ENCODE data around the gene LRRFIP1.
"Not testable (repeated sequence)": the region's sequence is repeated elsewhere in the genome, so short reads cannot be mapped to it uniquely, and the experiment has no call there.

The LRRFIP1 gene

DNA sequence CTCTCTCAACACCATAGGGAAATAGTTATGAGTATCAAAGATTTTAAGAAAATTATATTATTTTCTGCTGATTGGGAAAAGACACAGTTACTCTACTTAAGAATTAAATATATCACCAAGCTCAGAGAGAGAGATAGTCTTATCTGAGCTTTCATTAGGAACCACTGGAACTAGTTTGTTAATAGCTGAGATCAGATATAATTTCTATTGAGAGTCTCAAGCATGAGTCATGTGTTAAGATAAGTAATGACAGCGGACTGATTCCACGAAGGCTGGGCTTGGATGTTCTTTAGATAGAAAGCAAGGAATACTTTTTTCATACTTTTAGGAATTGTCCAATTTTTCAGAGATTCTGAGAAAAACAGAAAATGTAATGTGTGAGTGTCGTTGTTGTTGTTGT is 126.8 kb downstream of the LRRFIP1 start:
- DNase-seq = no peak

DNA sequence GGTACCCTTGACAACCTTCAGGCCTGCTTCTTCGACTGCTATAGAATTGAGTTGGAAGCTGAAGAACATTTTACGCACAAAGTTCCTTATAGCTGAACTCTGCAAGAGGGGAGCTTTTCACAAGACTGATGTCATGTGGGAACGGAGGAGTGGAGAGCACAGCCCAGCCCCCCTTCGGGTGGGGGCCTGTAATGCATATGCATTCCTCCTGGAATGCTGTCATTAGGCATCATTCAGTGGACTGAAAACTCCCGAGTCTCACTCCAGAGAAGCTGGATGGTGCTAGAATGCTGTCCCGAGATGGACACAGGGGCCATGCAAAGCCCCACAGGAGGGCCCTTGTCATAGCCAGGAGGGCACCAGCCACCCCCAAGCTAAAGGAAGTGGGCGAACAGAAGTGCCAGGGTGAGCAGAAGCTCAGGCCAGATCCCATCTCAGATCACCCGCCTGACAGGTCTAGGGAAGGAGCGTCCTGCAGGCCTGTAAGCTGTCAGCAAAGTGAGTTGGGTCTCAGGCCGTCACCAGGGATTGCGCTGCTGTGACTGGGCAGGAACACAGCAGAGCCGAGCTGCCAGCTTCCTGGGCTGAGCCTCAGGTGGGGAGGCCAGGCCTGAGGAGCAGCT is 127.3 kb downstream of the LRRFIP1 start:
- no peak for DNase-seq

DNA sequence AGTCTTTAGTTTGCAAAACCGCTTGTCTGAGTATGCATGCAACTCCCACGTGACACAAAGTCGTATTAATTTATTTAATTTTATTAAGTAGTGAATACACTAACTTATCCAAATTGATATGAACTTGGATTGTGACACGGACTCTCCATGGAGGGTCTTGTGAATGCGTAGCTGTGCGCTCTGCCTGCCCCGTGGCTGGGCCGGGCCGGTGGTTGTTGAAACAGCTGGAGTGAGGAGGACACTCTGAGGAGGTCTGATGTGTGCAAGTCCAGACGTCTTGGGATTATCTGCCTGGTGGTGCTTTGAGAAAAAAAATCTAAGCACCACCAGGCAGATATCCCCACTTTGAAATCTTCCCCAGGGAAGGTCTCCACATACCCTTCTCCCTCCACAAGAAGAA is 130.2 kb downstream of the LRRFIP1 start:
- DNase-seq = no peak

DNA sequence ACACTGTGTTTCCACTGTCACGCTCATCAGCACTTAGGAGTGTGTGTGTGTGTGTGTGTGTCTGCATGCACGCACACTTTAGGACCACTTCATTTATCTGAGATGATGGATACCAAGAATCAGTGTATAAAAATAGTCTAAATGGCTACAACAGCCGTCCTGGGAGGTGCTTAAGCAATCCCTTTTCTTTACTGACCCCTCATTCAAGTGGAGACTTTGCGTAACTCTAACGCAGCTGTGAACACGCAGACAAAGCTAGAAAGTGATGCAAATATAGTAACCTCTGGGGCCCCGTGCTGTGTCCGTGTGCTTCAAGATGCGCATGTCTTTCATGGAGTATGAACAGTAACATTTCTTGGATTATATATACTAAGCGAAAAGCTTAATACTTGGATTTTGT is 130.8 kb downstream of the LRRFIP1 start:
- DNase-seq = no peak

DNA sequence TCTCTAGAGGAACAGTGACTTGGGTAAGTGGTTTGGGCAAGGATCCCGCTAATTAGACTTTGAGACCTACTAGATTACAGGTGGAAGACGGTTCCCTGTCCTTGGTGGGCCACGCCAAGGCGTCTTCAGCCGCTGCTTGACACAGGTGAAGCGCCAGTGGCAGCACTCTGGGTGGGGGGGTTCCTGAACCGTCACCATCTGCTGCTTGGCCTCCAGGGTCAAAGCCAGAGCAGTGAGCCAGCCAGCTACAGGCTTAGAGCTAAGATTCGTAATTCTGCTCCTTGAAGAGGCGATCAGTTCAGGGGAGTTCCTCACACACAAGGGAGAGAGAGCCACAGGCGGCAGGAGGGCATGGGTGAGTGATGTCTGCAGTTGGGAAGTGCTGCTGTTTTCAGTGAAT is 131.8 kb downstream of the LRRFIP1 start:
- DNase-seq = no peak

DNA sequence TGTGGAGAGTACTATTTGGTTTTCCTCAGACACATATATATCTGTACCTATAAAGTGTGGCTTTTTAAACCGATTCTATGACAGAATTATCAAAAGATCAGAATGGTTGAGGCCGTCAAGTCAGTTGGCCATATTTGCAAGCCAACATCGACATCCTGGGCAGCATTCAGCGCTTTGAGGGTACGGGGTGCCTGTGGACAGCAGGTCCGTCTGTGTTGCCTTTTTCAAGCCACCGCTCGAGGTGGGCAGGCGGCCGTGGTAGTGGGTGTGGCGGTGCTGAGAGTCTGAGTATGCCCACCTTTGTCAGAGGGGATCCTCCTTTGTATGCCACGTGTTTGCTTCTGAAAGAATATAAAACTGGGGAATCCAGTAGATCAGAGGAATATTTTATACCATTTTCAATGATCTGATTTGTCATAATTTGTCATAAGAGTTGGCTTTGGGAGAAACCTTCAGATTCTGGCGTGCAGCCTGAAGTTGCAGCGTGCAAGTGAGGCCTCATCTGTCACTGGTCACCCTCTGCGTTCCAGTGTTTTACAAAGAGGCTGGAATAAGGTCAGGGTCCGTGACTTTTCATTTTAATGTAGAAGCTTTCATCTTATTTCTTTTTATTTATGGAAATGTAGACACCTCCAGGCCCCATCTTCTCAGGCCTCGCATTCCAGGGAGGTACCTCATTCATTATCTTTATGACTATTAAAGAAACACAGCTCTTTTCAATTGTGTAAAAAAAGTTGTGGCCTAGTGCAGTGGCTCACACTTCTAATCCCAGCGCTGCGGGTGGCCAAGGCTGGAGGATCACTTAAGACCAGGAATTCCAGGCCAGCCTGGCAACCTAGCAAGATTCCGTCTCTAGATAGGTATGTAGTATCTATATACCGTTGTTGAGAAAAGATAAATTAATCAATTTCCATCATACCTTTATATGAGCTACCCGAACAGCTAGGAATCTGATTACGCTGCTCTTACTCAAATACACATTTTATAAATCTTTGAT is 133.4 kb downstream of the LRRFIP1 start:
- DNase-seq = no peak

DNA sequence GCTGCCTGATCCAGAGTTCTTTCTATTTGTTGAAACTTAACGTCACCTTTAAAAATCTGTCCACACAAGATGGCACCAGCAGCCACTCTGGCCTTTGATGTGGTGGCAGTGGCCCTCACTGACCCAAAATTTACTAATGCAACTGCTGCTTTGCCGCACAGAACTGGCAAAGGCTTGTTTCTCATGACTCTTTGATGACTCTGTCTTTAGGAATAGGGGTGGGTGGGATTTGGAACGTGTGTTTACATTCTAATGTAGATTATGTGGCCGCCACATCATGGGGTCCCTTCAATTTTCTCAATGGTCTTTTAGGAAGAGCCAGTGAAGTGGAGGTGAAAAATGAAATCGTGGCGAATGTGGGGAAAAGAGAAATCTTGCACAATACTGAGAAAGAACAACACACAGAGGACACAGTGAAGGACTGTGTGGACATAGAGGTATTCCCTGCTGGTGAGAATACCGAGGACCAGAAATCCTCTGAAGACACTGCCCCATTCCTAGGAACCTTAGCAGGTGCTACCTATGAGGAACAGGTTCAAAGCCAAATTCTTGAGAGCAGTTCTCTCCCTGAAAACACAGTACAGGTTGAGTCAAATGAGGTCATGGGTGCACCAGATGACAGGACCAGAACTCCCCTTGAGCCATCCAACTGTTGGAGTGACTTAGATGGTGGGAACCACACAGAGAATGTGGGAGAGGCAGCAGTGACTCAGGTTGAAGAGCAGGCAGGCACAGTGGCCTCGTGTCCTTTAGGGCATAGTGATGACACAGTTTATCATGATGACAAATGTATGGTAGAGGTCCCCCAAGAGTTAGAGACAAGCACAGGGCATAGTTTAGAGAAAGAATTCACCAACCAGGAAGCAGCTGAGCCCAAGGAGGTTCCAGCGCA is 135.2 kb downstream of the LRRFIP1 start:
- not testable (repeated sequence) for DNase-seq

DNA sequence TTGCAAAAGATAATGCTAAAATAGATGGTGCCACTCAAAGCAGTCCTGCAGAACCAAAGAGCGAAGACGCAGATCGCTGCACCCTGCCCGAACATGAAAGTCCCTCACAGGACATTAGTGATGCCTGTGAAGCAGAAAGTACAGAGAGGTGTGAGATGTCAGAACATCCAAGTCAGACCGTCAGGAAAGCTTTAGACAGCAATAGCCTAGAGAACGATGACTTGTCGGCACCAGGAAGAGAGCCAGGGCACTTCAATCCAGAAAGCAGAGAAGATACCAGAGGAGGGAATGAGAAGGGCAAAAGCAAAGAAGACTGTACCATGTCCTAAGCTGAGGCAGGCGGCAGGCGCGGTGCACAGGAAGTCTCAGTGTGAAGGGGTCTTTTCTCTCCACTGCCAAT is 136.4 kb downstream of the LRRFIP1 start:
- no peak for DNase-seq

DNA sequence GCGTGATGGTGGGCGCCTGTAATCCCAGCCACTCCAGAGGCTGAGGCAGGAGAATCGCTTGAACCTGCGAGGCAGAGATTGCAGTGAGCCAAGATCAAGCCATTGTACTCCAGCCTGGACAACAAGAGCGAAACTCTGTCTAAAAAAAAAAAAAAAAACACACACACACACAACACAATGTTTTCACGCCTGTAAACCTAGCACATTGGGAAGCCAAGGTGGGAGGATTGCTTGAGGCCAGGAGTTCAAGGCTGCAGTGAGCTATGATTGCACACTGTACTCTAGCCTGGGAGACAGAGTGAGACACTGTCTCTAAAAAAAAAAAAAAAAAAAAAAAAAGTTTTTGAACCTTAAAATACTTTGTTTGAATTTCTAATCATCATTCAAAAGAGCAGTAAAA is 137.7 kb downstream of the LRRFIP1 start:
- not testable (repeated sequence) for DNase-seq

DNA sequence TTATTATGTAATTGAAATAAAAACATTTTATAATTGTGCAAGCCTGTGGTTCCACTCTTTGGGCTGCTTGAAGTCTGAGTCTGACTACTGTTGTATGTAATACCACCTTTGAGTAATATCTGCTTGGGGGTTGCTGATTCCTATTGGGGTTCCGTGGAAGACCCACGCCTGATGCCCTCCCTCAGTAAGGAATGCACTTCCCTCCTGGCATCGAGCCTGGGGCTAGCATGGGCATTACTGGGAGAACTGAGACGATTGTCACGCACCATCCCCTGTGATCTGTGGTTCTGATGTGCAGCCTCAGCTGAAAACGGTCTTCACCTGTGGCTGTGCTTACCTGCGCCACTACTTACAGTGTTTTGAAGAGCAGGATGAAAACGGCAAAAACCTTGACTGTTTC is 138.5 kb downstream of the LRRFIP1 start:
- no peak for DNase-seq

DNA sequence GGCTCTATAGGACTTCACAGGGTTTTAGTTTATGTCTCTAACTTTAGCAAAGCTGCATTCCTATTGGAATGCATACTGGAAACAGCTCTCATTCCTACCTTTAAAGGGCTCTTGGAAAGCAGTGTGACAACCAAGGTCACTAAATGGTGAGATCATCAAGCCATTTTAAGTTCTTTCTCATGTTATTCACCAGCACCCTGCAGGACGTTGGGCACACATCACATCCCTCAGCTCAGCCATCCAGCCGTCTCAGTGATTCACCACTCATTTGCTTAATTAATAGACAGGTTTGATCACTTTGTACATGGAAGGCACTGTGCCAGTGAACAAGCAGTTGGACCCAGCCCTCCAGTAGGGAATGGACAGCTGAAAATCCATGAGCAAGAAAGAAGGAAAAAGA is 139.0 kb downstream of the LRRFIP1 start:
- DNase-seq = no peak

DNA sequence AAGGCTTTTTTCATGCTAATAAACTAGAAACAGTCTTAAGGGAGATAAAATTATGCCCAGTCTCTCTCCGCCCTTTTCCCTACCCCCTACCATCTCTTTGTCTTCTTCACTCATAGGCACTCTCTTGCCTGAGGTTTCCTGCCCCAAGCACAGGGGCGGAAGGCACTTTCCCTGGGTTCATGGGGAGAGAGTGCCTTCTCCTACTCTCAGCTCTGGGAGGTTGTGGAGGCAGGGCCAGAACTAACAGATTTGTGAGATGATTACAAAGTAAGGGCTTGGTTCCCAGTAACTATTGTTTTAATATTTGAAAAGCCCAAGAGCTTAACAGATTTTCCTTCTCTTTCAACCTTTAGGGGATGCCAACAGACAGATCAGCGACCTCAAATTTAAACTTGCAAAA is 145.1 kb downstream of the LRRFIP1 start:
- no peak for DNase-seq

DNA sequence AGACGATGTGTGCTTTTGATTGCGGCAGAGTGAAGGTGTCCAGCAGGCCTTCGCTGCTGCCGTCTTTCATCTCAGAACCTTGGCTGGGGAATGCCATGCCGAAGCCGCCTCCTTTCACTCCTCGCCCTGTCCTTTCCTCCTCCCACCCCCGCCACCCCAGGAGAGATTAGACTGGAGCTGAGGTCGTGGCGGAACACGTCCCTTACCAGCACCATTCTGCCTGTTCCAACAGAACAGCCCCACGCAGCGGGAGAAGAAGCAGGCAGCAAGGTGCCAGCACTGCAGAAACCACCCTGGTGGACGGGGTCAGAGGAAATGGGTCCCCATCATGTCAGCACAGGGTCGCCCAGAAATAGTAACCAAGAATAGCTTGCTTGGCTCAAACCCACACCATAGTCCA is 146.4 kb downstream of the LRRFIP1 start:
- DNase-seq = no peak

DNA sequence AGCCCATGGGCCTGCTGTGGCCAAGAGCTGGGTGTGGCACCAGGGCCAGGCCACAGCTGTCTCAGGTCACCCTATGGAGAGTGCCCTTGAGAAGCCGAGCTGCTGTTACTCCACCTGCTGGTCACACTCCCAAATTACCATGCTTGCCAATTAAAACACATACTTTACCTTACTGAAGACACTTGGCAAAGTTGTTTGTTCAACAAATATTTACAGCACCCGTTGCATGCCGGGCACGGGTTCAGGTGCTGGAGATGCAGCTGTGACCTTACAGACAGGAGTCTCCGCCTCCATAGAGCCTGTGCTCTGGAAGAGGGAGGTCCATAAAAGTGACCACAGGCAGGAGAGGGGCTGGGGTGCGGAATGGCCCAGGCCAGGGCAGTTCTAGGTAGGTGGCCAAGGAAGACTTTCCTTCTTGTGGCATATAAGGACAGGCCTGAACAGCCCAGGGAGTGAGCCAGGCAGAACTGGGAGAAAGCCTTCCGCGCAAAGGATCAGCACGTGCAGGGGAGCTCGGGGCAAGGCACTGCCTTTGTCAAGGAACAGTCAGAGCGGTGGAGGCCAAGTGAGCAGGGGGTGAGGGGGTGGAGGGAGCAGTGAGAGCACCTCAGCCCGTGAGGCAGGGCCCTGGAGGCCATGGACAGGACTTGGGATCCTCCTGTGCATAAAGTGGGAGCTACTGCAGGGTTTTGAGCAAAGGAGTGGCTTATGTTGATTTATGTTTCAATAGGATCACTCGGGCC is 147.6 kb downstream of the LRRFIP1 start:
- DNase-seq = no peak

DNA sequence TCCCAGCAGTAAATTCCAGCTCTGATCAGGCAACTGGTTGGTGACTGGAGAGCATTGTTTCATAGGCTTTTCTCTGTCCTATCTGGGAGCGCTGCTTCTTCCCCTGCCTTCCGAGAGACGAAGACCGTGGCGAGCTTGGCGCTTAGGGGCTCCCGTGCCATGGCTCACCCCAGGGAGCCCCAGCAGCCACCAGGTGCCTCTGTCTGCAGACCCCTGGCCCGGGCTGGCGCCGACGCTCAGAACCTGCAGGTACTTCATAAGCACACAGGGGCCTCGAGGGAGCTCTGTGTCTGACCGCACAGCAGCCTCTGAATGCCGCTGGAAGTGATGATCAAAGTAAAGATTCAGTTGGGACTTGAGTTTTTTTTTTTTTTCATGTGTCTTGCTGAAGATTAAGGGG is 152.1 kb downstream of the LRRFIP1 start:
- no peak for DNase-seq

DNA sequence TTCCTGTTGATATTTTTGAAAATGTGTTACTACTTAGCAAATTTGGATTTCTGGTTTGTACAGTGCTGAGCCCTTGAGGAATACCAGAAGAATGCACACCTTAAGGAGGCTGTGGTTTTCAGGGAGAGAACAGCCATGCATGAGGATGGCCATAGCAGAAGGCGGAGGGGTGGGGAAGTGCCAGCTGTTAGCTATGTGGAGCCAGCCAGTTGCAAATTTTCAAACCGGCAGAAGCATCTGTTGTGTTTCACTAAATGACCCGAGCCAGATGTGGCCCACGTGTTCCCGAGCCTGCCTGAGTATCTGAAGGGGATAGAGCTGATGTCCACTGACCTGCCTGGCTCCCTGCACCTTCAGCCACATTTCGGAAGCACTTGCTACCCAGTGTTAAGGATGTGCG is 154.8 kb downstream of the LRRFIP1 start:
- no peak for DNase-seq

DNA sequence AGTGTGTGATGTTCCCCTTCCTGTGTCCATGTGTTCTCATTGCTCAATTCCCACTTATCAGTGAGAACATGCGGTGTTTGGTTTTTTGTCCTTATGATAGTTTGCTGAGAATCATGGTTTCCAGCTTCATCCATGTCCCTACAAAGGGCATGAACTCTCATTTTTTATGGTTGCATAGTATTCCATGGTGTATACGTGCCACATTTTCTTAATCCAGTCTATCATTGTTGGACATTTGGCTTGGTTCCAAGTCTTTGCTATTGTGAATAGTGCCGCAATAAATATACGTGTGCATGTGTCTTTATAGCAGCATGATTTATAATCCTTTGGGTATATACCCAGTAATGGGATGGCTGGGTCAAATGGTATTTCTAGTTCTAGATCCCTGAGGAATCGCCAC is 156.3 kb downstream of the LRRFIP1 start:
- not testable (repeated sequence) for DNase-seq

DNA sequence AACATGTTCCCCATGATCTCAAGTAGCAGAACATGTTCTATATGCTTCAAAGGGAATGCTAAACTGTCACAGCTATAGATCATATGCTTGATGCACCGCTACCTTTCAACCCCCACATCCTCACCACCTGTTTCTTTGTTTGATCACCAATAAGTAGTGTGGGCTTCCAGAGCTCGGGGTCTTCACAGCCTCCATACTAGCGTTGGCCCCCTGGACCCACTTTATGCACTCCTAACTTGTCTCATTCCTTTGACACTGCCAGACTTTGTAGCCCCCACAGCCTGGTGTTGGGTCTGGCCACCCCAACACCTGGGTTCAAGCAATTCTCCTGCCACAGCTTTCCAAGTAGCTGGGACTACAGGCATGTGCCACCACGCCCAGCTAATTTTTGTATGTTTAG is 159.5 kb downstream of the LRRFIP1 start:
- no peak for DNase-seq

DNA sequence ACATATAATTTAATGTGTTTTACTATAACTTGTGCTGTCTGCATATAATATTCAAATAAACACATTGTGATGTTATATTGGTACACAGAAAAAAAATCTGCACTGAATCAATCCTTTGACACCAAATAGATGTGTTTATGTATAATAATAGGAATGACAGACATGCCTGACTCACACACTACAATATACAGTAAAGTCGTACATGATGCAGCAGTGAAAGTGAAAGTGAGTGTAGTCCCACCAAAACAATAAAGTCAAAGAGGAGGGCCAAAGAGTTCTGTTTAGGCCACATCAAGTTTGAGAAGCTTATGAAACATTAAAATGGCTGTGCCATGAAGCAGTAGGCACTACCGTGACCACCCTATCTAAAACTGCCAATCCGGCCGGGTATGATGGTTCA is 163.0 kb downstream of the LRRFIP1 start:
- no peak for DNase-seq

DNA sequence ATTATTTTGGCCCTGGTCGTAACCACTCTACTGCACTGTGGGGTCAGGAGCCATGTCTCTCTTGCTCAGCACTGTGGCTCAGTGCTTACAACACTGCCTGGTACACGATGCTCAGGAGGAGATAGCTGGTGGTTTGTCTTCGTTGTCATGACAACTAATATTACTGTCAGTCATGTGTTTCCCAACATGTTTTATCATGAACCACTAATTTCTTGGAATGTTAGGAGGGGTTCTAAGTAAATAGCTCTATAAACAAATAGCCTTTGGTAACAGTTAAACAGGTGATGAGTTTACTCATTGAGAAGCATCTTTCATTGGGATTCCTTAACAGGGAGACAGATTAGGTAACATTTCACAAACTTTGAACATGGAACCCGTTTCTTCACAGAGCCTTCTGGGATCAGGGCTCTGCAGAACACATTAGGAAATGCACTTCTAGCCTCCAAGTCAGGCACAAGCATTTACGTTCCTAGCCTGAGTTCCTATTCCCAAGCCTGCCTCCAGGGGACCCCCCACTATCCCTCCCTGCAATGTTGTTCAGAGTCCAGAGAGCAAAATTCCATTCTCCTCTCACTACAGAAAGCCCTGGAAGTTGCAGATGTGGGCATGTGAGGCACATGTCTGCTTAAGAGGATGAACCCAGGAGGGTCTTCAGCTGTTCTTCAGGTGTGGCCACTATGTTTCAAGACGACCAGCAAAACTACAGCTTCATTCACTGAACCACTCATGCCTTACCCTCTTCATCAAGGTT is 164.8 kb downstream of the LRRFIP1 start:
- no peak for DNase-seq

DNA sequence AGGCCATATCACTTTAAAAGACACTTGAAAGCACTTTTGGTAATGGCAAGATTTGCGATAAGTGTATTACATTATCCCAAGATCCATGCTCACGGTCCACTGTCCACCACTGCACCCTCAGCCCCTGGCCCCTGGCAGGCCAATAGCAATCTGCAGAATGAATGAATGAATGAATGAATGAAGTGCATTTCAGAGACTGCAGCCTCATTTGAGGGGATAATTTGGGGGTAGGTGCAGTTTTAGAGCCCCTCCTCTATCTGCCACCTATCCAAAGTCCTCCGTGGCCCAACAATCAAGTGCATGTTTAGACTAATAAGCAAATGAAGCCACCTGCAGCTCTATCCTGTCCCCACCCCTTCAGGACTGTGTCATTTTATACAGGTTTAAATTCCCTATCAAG is 169.9 kb downstream of the LRRFIP1 start:
- no peak for DNase-seq
